Mesothelial cell of epicardium (in vitro differentiated cells): Measurements from ENCODE around the gene CRTC3. TPM values are rescaled to one million over a fixed set of nuclear protein-coding genes. Genes with fewer than 3 reads are reported as not detected.

Experiments used
- DNase-seq, 2 experiments: peaks; one replicate each; pipeline ENCODE4 v3.0.0; 2021; ENCODE audit warnings: low spot score in 2 of 2; ENCODE audit not compliant: unreplicated experiment in 2 of 2
- H3K27ac Mint-ChIP-seq: 2 replicates; pipeline ENCODE4 v1.8.0; 2021; ENCODE audit warnings: mixed read lengths
- H3K27me3 Mint-ChIP-seq: 2 replicates; pipeline ENCODE4 v1.8.0; 2021; ENCODE audit warnings: low read depth, mixed read lengths
- H3K36me3 Mint-ChIP-seq: 2 replicates; pipeline ENCODE4 v1.8.0; 2021; ENCODE audit warnings: mixed read lengths
- H3K4me1 Mint-ChIP-seq: 2 replicates; pipeline ENCODE4 v1.8.0; 2021; ENCODE audit warnings: mixed read lengths
- H3K4me3 Mint-ChIP-seq: 2 replicates; pipeline ENCODE4 v1.8.0; 2021; ENCODE audit warnings: mild to moderate bottlenecking, moderate library complexity, mixed read lengths
- H3K9me3 Mint-ChIP-seq: 2 replicates; pipeline ENCODE4 v1.8.0; 2021; ENCODE audit warnings: mixed read lengths
- CTCF ChIP-seq: fragments of 200-600 bp; sonication (generic); IDR thresholded peaks from one replicate; pipeline ENCODE4 v1.5.0; 2021; ENCODE audit warnings: antibody characterized with exemption; ENCODE audit not compliant: unreplicated experiment
- total RNA-seq: library from RNA; stranded (reverse); gene quantifications from 3 replicates; pipeline ENCODE4 v1.2.1, GENCODE V29; 2021

The CRTC3 gene
- total RNA-seq, 1 donor from 2014 or later: 56.6 TPM

- Mint-ChIP-seq H3K27ac (peak overlapping the region; percentile 78), H3K4me3 (no peak overlapping the region), H3K27me3 (no peaks in the 10 kb centered on the region), H3K36me3 (peaks cover 28% of the 10 kb centered on the region), H3K4me1 (peaks cover 20% of the 10 kb centered on the region), H3K9me3 (no peaks in the 10 kb centered on the region)
- no peak for DNase-seq
- TF ChIP-seq CTCF: no peak
These were observed 79.8 kb downstream of the CRTC3 start for GRCh38 chr15:90609242-90610180.

GRCh38 chr15:90610190-90610589 is 80.5 kb downstream of the CRTC3 start:
- Mint-ChIP-seq H3K27me3 (no peaks in the 10 kb centered on the region), H3K36me3 (peaks cover 29% of the 10 kb centered on the region), H3K27ac (no peak overlapping the region), H3K4me1 (peaks cover 20% of the 10 kb centered on the region), H3K4me3 (no peak overlapping the region), H3K9me3 (no peaks in the 10 kb centered on the region)
- DNase-seq: no peak
- no peak for TF ChIP-seq CTCF

DNA sequence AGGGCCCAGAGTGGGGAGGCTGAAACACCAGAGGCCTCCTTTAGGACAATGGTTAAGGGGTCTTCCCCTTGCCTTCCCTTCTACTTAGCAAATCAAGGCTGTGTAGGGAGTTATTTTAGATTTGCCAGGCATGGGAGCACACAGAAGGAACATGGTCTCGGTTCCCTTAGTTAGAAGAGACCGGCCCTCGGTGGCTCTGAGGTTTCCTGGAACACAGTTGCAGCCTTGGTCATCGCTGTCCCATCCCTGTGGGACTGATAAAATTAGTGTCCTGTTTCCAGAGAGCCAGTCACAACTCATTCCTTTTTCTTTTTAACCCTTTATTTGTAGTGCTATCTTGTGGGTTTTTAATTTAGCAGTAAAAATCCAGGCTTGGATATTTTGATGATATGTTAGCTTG is 81.4 kb downstream of the CRTC3 start:
- no peak for TF ChIP-seq CTCF
- H3K27ac Mint-ChIP-seq: no peak overlapping the region

GRCh38 chr15:90617171-90617570 is 87.4 kb downstream of the CRTC3 start:
- H3K4me3 Mint-ChIP-seq: no peak overlapping the region
- peaks cover 39% of the 10 kb centered on the region for H3K36me3 Mint-ChIP-seq
- H3K27ac Mint-ChIP-seq: no peak overlapping the region
- TF ChIP-seq CTCF: no peak
- no peaks in the 10 kb centered on the region for H3K9me3 Mint-ChIP-seq
- H3K27me3 Mint-ChIP-seq: no peaks in the 10 kb centered on the region
- no peak for DNase-seq
- no peaks in the 10 kb centered on the region for H3K4me1 Mint-ChIP-seq

More for the DNA sequence above, 81.4 kb downstream of the CRTC3 start:
- Mint-ChIP-seq H3K9me3 (no peaks in the 10 kb centered on the region), H3K4me3 (no peak overlapping the region), H3K36me3 (peaks cover 25% of the 10 kb centered on the region), H3K27me3 (no peaks in the 10 kb centered on the region), H3K4me1 (peaks cover 20% of the 10 kb centered on the region)
- DNase-seq: no peak

DNA sequence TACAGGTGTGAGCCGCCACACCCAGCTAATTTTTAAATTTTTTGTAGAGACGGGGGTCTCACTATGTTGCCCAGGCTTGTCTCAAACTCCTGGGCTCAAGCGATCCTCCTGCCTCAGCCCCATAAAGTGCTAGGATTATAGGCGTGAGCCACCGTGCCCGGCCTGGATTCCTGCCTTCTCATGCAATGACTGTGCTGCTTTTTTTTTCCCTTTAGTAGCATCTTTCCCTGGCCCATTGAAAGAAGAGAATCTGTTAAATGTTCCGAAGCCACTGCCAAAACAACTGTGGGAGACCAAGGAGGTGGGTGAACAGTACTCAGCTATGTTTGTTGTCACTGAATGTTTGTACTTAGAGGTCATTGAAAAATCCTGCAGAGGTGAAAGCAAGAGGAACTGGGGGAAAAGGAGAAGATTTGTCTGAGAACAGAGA is 88.0 kb downstream of the CRTC3 start:
- TF ChIP-seq CTCF: no peak
- Mint-ChIP-seq H3K4me1 (no peaks in the 10 kb centered on the region), H3K27me3 (no peaks in the 10 kb centered on the region), H3K4me3 (no peak overlapping the region), H3K36me3 (peaks cover 37% of the 10 kb centered on the region), H3K27ac (no peak overlapping the region), H3K9me3 (no peaks in the 10 kb centered on the region)
- DNase-seq: no peak
